Thyroid gland (tissue), 4 donors: ENCODE data around the gene KRTAP19-2. TPM values are rescaled to one million over a fixed set of nuclear protein-coding genes. Genes with fewer than 3 reads are reported as not detected.

Experiments
- DNase-seq, 2 donors: peaks; one replicate each; pipeline ENCODE4 v3.0.0-alpha.2; 2019
- H3K27ac ChIP-seq, 3 donors: fragments of 200-600 bp; sonication (generic); 1 replicate in 2 of 3; 2 replicates in 1 of 3; pipeline ENCODE4 v1.5.1; 2016 to 2019; ENCODE audit warnings: mild to moderate bottlenecking in 1 of 3, moderate library complexity in 1 of 3
- H3K27me3 ChIP-seq: fragments of 200-600 bp; sonication (generic); one replicate; pipeline ENCODE4 v1.5.1; 2019
- H3K36me3 ChIP-seq, 2 donors: fragments of 200-600 bp; sonication (generic); one replicate each; pipeline ENCODE4 v1.5.1; 2016 to 2019
- H3K4me1 ChIP-seq, 2 donors: fragments of 200-600 bp; sonication (generic); one replicate each; pipeline ENCODE4 v1.5.1; 2017 to 2019
- H3K4me3 ChIP-seq, 3 donors: fragments of 200-600 bp; sonication (generic); replicated peaks in 1 of 3; 1 replicate in 2 of 3; 2 replicates in 1 of 3; pipeline ENCODE4 v1.5.1; 2016; ENCODE audit warnings: mild to moderate bottlenecking in 1 of 3
- H3K9me3 ChIP-seq: fragments of 200-600 bp; sonication (generic); one replicate; pipeline ENCODE4 v1.5.1; 2017
- CTCF ChIP-seq, 6 experiments: fragments of 200-600 bp in 3 of 6; fragments of 450-650 bp in 3 of 6; sonication (generic) in 3 of 6; IDR thresholded peaks; one replicate each; pipeline ENCODE4 v1.5.1; 2016 to 2019; ENCODE audit warnings: antibody characterized with exemption in 6 of 6, mild to moderate bottlenecking in 2 of 6, inconsistent platforms in 1 of 6, moderate library complexity in 1 of 6
- POLR2A ChIP-seq, 2 donors: fragments of 450-650 bp; IDR thresholded peaks; one replicate each; pipeline ENCODE4 v1.6.1; 2017; ENCODE audit warnings: antibody characterized with exemption in 2 of 2, mild to moderate bottlenecking in 2 of 2, moderate library complexity in 1 of 2
- WGBS, 2 donors: methylation state at CpG; one replicate each; pipeline ENCODE4 v1.1.5; 2017; 5-methylcytosine and 5-hydroxymethylcytosine counted together
- intact Hi-C: fragments of 100-400 bp; cut with DNase I; formaldehyde crosslinking; loops from one replicate; pipeline ENCODE4 v1.15.1; 2023
- total RNA-seq, 4 donors: library from RNA; depleted of rRNA; stranded (reverse); fragments of >200 nt; gene quantifications; one replicate each; pipeline ENCODE4 v1.2.3, GENCODE V29; 2016

KRTAP19-2 gene
- total RNA-seq, 4 donors from 2014 or later = not detected

GRCh38 chr21:30479259-30479658, 8.0 kb downstream of the KRTAP19-2 start:
- no peaks in the 10 kb centered on the region for H3K36me3 ChIP-seq
- H3K9me3 ChIP-seq = no peaks in the 10 kb centered on the region
- no peak overlapping the region for H3K4me3 ChIP-seq
- WGBS, 2 donors = 63 to 74% methylated on average over 4 of the region's 4 CpGs
- H3K27ac ChIP-seq = no peak overlapping the region
- TF ChIP-seq POLR2A (IDR thresholded peaks at IDR 0.05) (no peak), CTCF (IDR thresholded peaks at IDR 0.05) (no peak)
- intact Hi-C loops = no loop called here
- H3K4me1 ChIP-seq = no peaks in the 10 kb centered on the region
- H3K27me3 ChIP-seq = no peaks in the 10 kb centered on the region
- no peak for DNase-seq

GRCh38 chr21:30478004-30478403, 9.2 kb downstream of the KRTAP19-2 start:
- TF ChIP-seq POLR2A (IDR thresholded peaks at IDR 0.05) = no peak
- no peak for TF ChIP-seq CTCF (IDR thresholded peaks at IDR 0.05)
- intact Hi-C loops = no loop called here
- no peaks in the 10 kb centered on the region for H3K4me1 ChIP-seq
- no peaks in the 10 kb centered on the region for H3K27me3 ChIP-seq
- H3K36me3 ChIP-seq = no peaks in the 10 kb centered on the region
- H3K27ac ChIP-seq = no peak overlapping the region
- WGBS, 2 donors = 18 to 27% methylated on average over 3 of the region's 3 CpGs
- H3K9me3 ChIP-seq = no peaks in the 10 kb centered on the region
- DNase-seq = peak in 1 of 2 donors; percentile 9
- no peak overlapping the region for H3K4me3 ChIP-seq

GRCh38 chr21:30468900-30469714, 18.1 kb downstream of the KRTAP19-2 start:
- no peak for DNase-seq
- TF ChIP-seq POLR2A (IDR thresholded peaks at IDR 0.05) (no peak), CTCF (IDR thresholded peaks at IDR 0.05) (no peak)
- no peaks in the 10 kb centered on the region for H3K27me3 ChIP-seq
- intact Hi-C loops = no loop called here
- 81 to 82% methylated on average over 6 of the region's 6 CpGs for WGBS, 2 donors
- H3K27ac ChIP-seq = no peak overlapping the region
- no peak overlapping the region for H3K4me3 ChIP-seq
- no peaks in the 10 kb centered on the region for H3K9me3 ChIP-seq
- no peaks in the 10 kb centered on the region for H3K36me3 ChIP-seq
- H3K4me1 ChIP-seq = no peaks in the 10 kb centered on the region

- no peak for DNase-seq
- Histone ChIP-seq H3K27ac (no peak overlapping the region), H3K4me1 (no peaks in the 10 kb centered on the region), H3K36me3 (no peaks in the 10 kb centered on the region), H3K4me3 (no peak overlapping the region), H3K9me3 (no peaks in the 10 kb centered on the region), H3K27me3 (no peaks in the 10 kb centered on the region)
- intact Hi-C loops = no loop called here
- WGBS, 2 donors = 34 to 39% methylated on average over 3 of the region's 3 CpGs
- TF ChIP-seq POLR2A (IDR thresholded peaks at IDR 0.05) (no peak), CTCF (IDR thresholded peaks at IDR 0.05) (peak in 1 of 6 experiments; percentile 51)
Measured at GRCh38 chr21:30463713-30464112, 23.5 kb downstream of the KRTAP19-2 start.

GRCh38 chr21:30448514-30448913, 38.7 kb downstream of the KRTAP19-2 start:
- H3K27me3 ChIP-seq = no peaks in the 10 kb centered on the region
- H3K4me3 ChIP-seq = no peak overlapping the region
- intact Hi-C loops = no loop called here
- no peak overlapping the region for H3K27ac ChIP-seq
- no peaks in the 10 kb centered on the region for H3K36me3 ChIP-seq
- no peaks in the 10 kb centered on the region for H3K4me1 ChIP-seq
- WGBS, 2 donors = 92 to 93% methylated on average over 3 of the region's 3 CpGs
- TF ChIP-seq POLR2A (IDR thresholded peaks at IDR 0.05) (no peak), CTCF (IDR thresholded peaks at IDR 0.05) (no peak)
- no peak for DNase-seq
- H3K9me3 ChIP-seq = no peaks in the 10 kb centered on the region
